HCT116 (cell line): ENCODE measurements around the gene FCER2. TPM values are rescaled to one million over a fixed set of nuclear protein-coding genes. Genes with fewer than 3 reads are reported as not detected.

ENCODE experiments used
- ATAC-seq: fragments of 200-7000 bp; cut with Tn5 transposase; 2 replicates; pipeline ENCODE4 v1.9.1; 2020; ENCODE audit warnings: mild to moderate bottlenecking, moderate library complexity
- BruUV-seq: library from RNA; stranded (reverse); fragments of 400-500 nt; replicated peaks from 2 replicates; lab custom pipeline; 2021; lab: Mats Ljungman, UMichigan
- CTCF ChIA-PET: fragments of 300-600 bp; sonication (Branson Sonifier 250); formaldehyde crosslinking; loops from one replicate; lab custom pipeline; 2021; ENCODE audit warnings: antibody characterized with exemption; lab: Charles Lee
- POLR2A ChIA-PET: fragments of 300-600, 350-600 bp; sonication (Branson Sonifier 250); formaldehyde crosslinking; loops from one replicate; lab custom pipeline; 2021; ENCODE audit warnings: antibody characterized with exemption; lab: Charles Lee
- RAD21 ChIA-PET, 2 experiments: fragments of 300-600 bp; sonication (Branson Sonifier 250); formaldehyde crosslinking; loops; one replicate each; lab custom pipeline; 2023; ENCODE audit warnings: low total read pairs in 2 of 2; ENCODE audit not compliant: uncharacterized antibody in 2 of 2, unreplicated experiment in 2 of 2, low non-redundant PET in 1 of 2; lab: Charles Lee
- DNase-seq: peaks from one replicate; pipeline ENCODE4 v3.0.0-alpha.2; 2010; ENCODE audit warnings: low read depth, low spot score
- H2AFZ ChIP-seq: fragments of 200-600 bp; shearing (Covaris generic), sonication (generic); 2 replicates; pipeline ENCODE4 v1.6.1; 2017; ENCODE audit warnings: low read depth, mixed run types, mixed read lengths, antibody characterized with exemption, low read length; ENCODE audit not compliant: poor library complexity, severe bottlenecking
- H3K27ac ChIP-seq: 2 replicates; pipeline ENCODE4 v1.5.1; 2012; ENCODE audit warnings: low read depth, low read length
- H3K27me3 ChIP-seq: fragments of 200-600 bp; sonication (generic); 2 replicates; pipeline ENCODE4 v1.6.1; 2016; ENCODE audit warnings: mixed run types, low read length, mixed read lengths; ENCODE audit not compliant: insufficient read depth
- H3K36me3 ChIP-seq, 2 experiments: fragments of 200-500 bp in 1 of 2; fragments of 200-600 bp in 1 of 2; sonication (Bioruptor generic) in 1 of 2; sonication (generic) in 1 of 2; 2 replicates each; pipeline versions ENCODE4 v1.5.1 to v1.6.1; 2014 to 2016; ENCODE audit warnings: low read length in 2 of 2, inconsistent platforms in 1 of 2, mixed read lengths in 1 of 2, mixed run types in 1 of 2; ENCODE audit not compliant: insufficient read depth in 2 of 2, control insufficient read depth in 1 of 2
- H3K4me1 ChIP-seq, 2 experiments: fragments of 200-600 bp in 1 of 2; sonication (generic) in 1 of 2; 2 replicates each; pipeline versions ENCODE4 v1.5.1 to v1.6.1; 2012 to 2017; ENCODE audit warnings: low read length in 2 of 2, inconsistent platforms in 1 of 2, mild to moderate bottlenecking in 1 of 2, mixed read lengths in 1 of 2, mixed run types in 1 of 2, moderate library complexity in 1 of 2; ENCODE audit not compliant: insufficient read depth in 2 of 2, control insufficient read depth in 1 of 2
- H3K4me2 ChIP-seq: fragments of 200-600 bp; sonication (generic); 2 replicates; pipeline ENCODE4 v1.6.1; 2017; ENCODE audit warnings: mixed run types, low read length, mixed read lengths
- H3K4me3 ChIP-seq, 2 experiments: fragments of 200-600 bp in 1 of 2; sonication (generic) in 1 of 2; replicated peaks in 1 of 2; 2 replicates each; pipeline ENCODE4 v1.5.1; 2011 to 2016; ENCODE audit warnings: low read length in 2 of 2, control low read depth in 1 of 2, low read depth in 1 of 2, mild to moderate bottlenecking in 1 of 2, mixed read lengths in 1 of 2, mixed run types in 1 of 2
- H3K79me2 ChIP-seq: fragments of 200-600 bp; sonication (generic); 2 replicates; pipeline ENCODE4 v1.6.1; 2017; ENCODE audit warnings: mild to moderate bottlenecking, mixed run types, low read length, moderate library complexity, mixed read lengths; ENCODE audit not compliant: insufficient read depth
- H3K9ac ChIP-seq: fragments of 200-600 bp; sonication (generic); 2 replicates; pipeline ENCODE4 v1.6.1; 2016; ENCODE audit warnings: low read length, mixed read lengths
- H3K9me2 ChIP-seq: fragments of 200-600 bp; sonication (generic), shearing (Covaris generic); 2 replicates; pipeline ENCODE4 v1.6.1; 2017; ENCODE audit warnings: mixed run types, mild to moderate bottlenecking, moderate library complexity; ENCODE audit not compliant: insufficient read depth
- H3K9me3 ChIP-seq, 2 experiments: fragments of 200-500 bp in 1 of 2; fragments of 200-600 bp in 1 of 2; sonication (Bioruptor generic) in 1 of 2; sonication (generic) in 1 of 2; 2 replicates each; pipeline ENCODE4 v1.6.1; 2014 to 2017; ENCODE audit warnings: low read length in 2 of 2, mixed read lengths in 2 of 2, inconsistent platforms in 1 of 2, low read depth in 1 of 2, mild to moderate bottlenecking in 1 of 2, mixed run types in 1 of 2, moderate library complexity in 1 of 2; ENCODE audit not compliant: control insufficient read depth in 1 of 2, insufficient read depth in 1 of 2
- H4K20me1 ChIP-seq: fragments of 200-600 bp; sonication (generic), shearing (Covaris generic); 2 replicates; pipeline ENCODE4 v1.6.1; 2017; ENCODE audit warnings: mixed run types, mild to moderate bottlenecking, moderate library complexity; ENCODE audit not compliant: insufficient read depth
- EZH2 ChIP-seq: fragments of 200-600 bp; sonication (generic); IDR thresholded peaks from 2 replicates; pipeline ENCODE4 v1.6.1; 2017; ENCODE audit warnings: antibody characterized with exemption, mixed run types
- FOSL1 ChIP-seq: IDR thresholded peaks from 2 replicates; pipeline ENCODE4 v1.6.1; 2012; ENCODE audit warnings: low read depth
- JUND ChIP-seq: IDR thresholded peaks from 2 replicates; pipeline ENCODE4 v1.6.1; 2012
- POLR2A ChIP-seq: IDR thresholded peaks from 2 replicates; pipeline ENCODE4 v1.7.0; 2011; ENCODE audit warnings: borderline replicate concordance; ENCODE audit not compliant: insufficient read depth, insufficient read length; ENCODE audit errors: extremely low read depth
- REST ChIP-seq: IDR thresholded peaks from 2 replicates; pipeline ENCODE4 v1.6.1; 2012; ENCODE audit warnings: low read depth
- SIN3A ChIP-seq: IDR thresholded peaks from 2 replicates; pipeline ENCODE4 v1.6.1; 2012; ENCODE audit warnings: low read depth
- SRF ChIP-seq: IDR thresholded peaks from 2 replicates; pipeline ENCODE4 v1.6.1; 2012; ENCODE audit warnings: low read depth
- intact Hi-C: fragments of 100-400 bp; cut with micrococcal nuclease; formaldehyde crosslinking; loops from 2 replicates; pipeline ENCODE4 v1.10.0; 2022
- total RNA-seq: library from RNA; stranded (reverse); gene quantifications from one replicate; pipeline ENCODE4 v1.2.1, GENCODE V29; 2021; ENCODE audit not compliant: unreplicated experiment
- TF ChIP-seq, protein P1 (sequence below), 3 experiments: fragments of 200-600 bp in 1 of 3; sonication (generic) in 1 of 3; IDR thresholded peaks in 2 of 3; conservative IDR thresholded peaks in 1 of 3; 2 replicates each; pipeline ENCODE4 v1.5.1; 2012 to 2017; ENCODE audit warnings: low read depth in 2 of 3, low read length in 2 of 3, antibody characterized with exemption in 1 of 3, borderline replicate concordance in 1 of 3, control low read depth in 1 of 3, mild to moderate bottlenecking in 1 of 3, mixed read lengths in 1 of 3, mixed run types in 1 of 3, moderate library complexity in 1 of 3; ENCODE audit not compliant: insufficient read depth in 1 of 3

The FCER2 gene
- total RNA-seq, 1 experiment from 2014 or later, result 0.20 TPM

DNA sequence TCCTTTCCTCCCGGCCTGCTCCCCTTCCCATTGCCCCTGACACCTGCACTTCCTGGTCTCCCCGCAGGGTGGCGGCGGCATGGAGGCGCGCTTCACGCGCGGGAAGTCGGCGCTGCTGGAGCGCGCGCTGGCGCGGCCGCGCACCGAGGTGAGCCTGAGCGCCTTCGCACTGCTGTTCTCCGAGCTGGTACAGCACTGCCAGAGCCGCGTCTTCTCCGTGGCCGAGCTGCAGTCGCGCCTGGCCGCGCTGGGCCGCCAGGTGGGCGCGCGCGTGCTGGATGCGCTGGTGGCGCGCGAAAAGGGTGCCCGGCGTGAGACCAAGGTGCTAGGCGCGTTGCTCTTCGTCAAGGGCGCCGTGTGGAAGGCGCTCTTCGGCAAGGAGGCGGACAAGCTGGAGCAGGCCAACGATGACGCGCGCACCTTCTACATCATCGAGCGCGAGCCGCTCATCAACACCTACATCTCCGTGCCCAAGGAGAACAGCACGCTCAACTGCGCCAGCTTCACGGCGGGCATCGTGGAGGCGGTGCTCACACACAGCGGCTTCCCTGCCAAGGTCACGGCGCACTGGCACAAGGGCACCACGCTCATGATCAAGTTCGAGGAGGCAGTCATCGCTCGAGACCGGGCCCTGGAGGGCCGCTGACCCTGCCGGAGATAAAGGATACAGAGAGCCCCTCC is 19.6 kb downstream of the FCER2 start:
- H3K4me2 ChIP-seq, result peak overlapping the region; percentile 93
- H3K36me3 ChIP-seq, result peaks cover 4 to 9% of the 10 kb centered on the region in 2 experiments; a peak in 3 of 4 replicates
- no peaks in the 10 kb centered on the region for H3K9me3 ChIP-seq
- intact Hi-C loops, result loop anchor here (10.0 kb wide), 1 partner anchor 328 kb away; no protein-coding TSS in a partner anchor
- H3K9me2 ChIP-seq, result no peaks in the 10 kb centered on the region
- ChIA-PET CTCF (no interaction called here), RAD21 (no interaction called here), POLR2A (no interaction called here)
- no peaks in the 10 kb centered on the region for H4K20me1 ChIP-seq
- H3K79me2 ChIP-seq, result peaks cover 21% of the 10 kb centered on the region; the same call in 1 of the 2 replicates
- peak overlapping the region; percentile 95 for H3K4me3 ChIP-seq
- peak overlapping the region; percentile 90 for H3K9ac ChIP-seq
- peaks cover 3 to 26% of the 10 kb centered on the region in 2 experiments for H3K4me1 ChIP-seq
- peak overlapping the region; percentile 96 for H3K27ac ChIP-seq
- ATAC-seq (no peak), DNase-seq (no peak)
- H3K27me3 ChIP-seq, result no peaks in the 10 kb centered on the region
- no peak overlapping the region for H2AFZ ChIP-seq
- TF ChIP-seq POLR2A (no peak), JUND (no peak), REST (no peak), FOSL1 (no peak), SRF (no peak), EZH2 (no peak), SIN3A (no peak)
- TF ChIP-seq, protein P1, sequence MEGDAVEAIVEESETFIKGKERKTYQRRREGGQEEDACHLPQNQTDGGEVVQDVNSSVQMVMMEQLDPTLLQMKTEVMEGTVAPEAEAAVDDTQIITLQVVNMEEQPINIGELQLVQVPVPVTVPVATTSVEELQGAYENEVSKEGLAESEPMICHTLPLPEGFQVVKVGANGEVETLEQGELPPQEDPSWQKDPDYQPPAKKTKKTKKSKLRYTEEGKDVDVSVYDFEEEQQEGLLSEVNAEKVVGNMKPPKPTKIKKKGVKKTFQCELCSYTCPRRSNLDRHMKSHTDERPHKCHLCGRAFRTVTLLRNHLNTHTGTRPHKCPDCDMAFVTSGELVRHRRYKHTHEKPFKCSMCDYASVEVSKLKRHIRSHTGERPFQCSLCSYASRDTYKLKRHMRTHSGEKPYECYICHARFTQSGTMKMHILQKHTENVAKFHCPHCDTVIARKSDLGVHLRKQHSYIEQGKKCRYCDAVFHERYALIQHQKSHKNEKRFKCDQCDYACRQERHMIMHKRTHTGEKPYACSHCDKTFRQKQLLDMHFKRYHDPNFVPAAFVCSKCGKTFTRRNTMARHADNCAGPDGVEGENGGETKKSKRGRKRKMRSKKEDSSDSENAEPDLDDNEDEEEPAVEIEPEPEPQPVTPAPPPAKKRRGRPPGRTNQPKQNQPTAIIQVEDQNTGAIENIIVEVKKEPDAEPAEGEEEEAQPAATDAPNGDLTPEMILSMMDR (IDR thresholded peaks at IDR 0.05 in 2 of 3, conservative IDR thresholded peaks at IDR 0.05 in 1 of 3; ENCODE audit: borderline replicate concordance in 1 of 3, insufficient read depth in 1 of 3, low read depth in 2 of 3, low read length in 2 of 3), result no peak
- TSS peak; percentile 42 for BruUV-seq
